Epithelial cell of proximal tubule (primary cell): Measurements from ENCODE around the gene TEX30. TPM values are rescaled to one million over a fixed set of nuclear protein-coding genes. Genes with fewer than 3 reads are reported as not detected.
A peak's percentile ranks its signal among the peaks of the same experiment; 100 is the strongest.

Experiments
- DNase-seq: peaks from one replicate; pipeline ENCODE4 v3.0.0-alpha.2; 2011; ENCODE audit warnings: low read depth
- H3K4me3 ChIP-seq: 2 replicates; pipeline ENCODE4 v1.5.1; 2011; ENCODE audit warnings: low read depth, mild to moderate bottlenecking, low read length
- total RNA-seq: library from RNA; depleted of rRNA; stranded (reverse); fragments of >200 nt; gene quantifications from 2 replicates; pipeline ENCODE4 v1.2.3, GENCODE V29; 2015
- TF ChIP-seq, protein P1 (sequence below): conservative IDR thresholded peaks from 2 replicates; pipeline ENCODE4 v1.5.1; 2012; ENCODE audit warnings: low read depth, mild to moderate bottlenecking, low read length

The TEX30 gene
- total RNA-seq, 1 donor from 2014 or later = 38.7 TPM

DNA sequence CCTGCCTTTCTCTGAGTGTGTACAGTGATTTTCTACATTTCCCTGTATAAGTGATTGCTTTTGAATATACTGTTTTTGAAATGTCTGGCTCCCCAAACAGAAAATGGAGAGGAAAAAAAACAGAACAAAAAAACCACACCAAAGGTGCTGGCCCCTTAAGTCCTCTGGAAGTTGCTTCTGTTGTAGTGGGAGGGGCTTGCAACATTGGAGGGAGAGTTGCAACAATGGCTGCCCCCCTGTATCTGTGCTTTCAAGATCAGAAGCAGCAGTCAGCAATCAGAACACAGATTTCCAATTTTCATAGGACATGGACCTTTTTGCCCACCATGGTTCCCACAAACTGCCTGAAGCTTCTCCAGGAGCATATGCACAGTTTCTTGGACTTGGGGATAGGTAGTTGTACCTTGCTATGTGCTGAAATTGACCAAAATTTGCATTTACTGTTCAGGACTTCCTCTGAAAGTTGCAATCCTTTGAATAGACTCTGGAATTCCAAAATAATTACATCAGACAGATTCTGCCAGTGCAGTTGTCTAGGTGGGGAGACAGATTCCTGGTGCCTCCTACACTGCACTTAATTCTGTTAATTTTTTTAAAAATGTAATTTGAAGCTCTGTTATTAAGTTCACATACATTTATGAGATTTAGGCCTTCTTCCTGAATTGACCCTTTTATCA is 39.2 kb upstream of the TEX30 start:
- no peak for DNase-seq
- TF ChIP-seq, protein P1, sequence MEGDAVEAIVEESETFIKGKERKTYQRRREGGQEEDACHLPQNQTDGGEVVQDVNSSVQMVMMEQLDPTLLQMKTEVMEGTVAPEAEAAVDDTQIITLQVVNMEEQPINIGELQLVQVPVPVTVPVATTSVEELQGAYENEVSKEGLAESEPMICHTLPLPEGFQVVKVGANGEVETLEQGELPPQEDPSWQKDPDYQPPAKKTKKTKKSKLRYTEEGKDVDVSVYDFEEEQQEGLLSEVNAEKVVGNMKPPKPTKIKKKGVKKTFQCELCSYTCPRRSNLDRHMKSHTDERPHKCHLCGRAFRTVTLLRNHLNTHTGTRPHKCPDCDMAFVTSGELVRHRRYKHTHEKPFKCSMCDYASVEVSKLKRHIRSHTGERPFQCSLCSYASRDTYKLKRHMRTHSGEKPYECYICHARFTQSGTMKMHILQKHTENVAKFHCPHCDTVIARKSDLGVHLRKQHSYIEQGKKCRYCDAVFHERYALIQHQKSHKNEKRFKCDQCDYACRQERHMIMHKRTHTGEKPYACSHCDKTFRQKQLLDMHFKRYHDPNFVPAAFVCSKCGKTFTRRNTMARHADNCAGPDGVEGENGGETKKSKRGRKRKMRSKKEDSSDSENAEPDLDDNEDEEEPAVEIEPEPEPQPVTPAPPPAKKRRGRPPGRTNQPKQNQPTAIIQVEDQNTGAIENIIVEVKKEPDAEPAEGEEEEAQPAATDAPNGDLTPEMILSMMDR = no peak
- peak overlapping the region; percentile 3 for H3K4me3 ChIP-seq

DNA sequence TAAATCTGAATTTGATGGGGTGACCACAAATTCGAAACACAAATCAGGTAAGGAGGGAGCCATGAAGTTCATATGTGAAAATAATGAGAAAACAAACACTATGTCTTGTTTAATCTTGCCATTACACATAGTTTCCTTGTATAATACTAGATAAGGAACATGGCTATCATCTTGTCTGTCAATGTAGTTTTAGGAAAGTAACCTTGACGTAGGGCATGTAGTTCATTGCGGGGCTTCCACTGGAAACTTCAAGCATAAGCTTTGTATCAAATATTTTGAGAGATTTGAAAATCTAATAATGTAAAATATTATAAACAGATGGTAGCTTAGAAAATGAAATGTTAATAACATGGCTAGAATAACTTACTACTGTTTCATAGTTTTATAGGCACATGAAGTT is 34.1 kb upstream of the TEX30 start:
- DNase-seq = no peak
- H3K4me3 ChIP-seq = no peak overlapping the region
- TF ChIP-seq, protein P1 = no peak

DNA sequence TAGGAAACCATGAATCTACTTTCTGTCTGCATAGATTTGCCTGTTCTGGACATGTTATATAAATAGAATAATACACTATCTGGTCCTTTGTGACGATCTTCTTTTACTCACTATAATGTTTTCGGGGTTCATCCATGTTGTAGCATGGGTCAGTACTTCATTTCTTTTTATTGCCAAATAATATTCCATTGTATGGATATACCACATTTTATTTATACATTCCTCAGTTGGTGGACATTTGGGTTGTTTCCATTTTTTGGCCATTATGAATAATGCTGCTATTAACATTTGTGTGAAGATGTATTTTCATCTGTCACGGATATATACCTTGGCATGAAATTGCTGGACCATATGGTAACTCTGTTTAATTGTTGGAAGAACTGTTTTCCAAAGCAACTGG is 32.1 kb upstream of the TEX30 start:
- no peak for DNase-seq
- H3K4me3 ChIP-seq = no peak overlapping the region
- TF ChIP-seq, protein P1 = no peak

DNA sequence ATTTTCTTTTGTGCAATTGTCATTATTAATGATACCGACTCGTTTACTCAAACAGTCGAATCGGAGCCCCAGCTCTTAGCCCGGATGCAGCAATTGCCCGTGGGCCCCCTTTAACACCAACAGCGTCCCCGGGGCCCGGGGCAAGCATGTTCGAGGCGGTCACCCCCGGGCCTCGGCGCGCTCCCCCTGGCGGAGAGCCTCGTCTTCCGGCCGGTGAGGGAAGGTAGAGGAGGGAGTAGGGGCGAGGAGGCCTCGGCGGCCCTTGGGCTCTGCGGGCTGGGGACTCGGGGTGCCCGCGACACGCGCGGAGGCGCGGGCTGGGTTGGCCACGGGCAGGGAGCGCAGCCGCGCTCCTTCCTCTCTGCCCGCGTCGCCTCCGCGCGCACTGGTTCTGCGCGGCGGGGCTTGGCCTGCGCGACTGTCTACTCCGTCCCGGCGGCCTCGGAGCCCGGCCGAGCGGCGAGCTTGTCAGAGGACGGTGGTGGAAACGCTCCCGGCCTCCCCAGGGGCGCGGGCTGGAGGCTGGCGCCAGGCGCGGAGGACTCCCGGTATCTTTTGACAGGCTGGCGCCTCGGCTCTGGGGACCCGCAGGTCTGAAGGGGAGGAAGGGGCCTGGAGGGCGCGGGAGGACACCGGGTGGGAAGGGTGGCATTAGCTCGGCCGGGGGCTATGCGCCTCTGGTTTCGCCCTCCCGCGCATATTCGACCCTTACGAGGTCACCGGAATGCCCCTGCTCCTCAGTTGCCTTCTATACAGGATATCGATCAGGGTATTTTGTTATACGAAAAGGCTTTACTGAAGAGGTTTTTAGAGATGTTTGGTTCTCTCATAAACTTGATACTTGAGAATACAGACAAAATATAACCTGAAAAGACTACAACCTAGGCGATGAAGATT is 26.8 kb upstream of the TEX30 start:
- no peak for DNase-seq
- TF ChIP-seq, protein P1 = peak; percentile 70
- peak overlapping the region; percentile 84 for H3K4me3 ChIP-seq

DNA sequence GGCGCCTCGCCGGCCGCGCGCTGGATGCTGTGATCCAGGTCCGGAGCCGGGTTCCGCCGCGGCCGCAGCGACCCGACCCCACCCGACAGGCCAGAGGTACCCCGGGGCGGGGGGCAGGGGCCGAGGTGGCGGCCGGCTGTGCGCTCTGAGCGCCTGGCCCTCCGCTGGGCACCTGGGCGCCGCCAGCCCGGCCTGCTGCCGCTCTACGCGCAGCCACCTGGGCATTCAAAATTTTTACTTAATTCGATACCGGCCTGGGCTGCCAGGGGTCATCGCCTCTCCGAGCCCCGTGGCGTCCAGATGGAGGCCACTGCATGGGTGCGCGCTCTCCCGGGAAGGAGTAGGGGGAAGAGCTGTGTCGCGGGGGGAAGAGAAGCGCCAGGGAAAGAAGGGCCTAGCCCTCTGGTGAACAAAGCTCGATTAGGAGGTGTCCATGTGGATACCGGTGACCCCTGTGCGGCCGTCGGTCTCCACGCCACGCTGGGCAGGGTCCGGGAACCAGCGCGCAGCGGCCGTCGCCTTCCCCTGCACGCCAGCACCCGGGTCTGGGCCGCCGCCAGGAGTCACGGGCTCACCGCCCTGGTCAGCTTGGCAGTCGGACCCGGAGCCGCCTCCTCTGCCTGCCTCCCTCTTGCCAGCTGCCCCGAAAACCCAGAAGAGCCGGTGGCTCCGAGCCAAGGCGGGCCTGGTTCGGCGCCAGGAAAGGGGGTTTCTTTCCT is 26.0 kb upstream of the TEX30 start:
- TF ChIP-seq, protein P1 = no peak
- H3K4me3 ChIP-seq = peak overlapping the region; percentile 84
- DNase-seq = no peak

DNA sequence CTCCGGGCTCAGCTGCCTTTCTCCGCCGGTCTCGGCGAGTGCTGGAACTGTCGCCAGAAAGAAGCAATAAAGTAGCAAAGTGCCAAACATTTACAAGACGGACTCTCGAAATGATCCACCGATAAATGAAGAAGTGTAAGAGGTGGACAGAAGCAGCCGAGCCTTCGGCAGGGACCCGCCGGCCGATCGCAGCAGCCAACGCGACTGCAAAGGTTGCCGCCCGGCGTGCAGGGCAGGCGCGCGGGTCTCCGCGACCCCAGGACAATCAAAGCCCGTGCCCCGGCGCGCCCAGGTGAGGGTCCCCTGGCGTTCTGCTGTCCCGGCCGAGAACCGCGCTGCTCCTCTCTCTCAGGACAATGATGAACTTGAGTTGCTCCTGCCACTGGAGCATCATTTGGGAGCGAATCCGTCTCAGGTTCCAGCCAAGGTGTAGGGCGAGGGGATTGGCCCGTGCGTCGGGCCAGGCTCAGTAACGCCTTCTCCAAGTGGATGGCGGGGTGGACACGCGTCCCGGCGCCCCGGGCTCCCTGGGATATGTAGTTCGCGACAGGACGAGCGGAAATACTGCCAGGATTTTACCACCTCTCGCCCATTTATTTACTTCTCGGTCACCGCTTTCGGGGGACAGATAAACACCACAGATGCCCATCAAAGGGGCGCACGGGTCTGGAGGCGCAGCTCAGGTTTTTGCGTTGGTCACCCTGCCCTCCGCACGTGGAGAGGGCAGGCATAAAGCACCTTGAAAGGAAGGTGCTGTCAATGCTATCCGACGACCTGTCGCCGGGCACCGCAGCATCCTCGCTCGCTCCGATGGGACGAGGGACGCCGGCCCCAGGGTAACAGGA is 25.2 kb upstream of the TEX30 start, which contains the start of the genes BIVM and POGLUT2:
Gene BIVM (plus strand): TSS at position 539 of the 845 bp plus-strand sequence. CDS start 8,149 bp downstream, outside the sequence.
Gene POGLUT2 (minus strand): TSS at position 396 of the 845 bp plus-strand sequence. CDS start 306 bp downstream, at position 90.
- TF ChIP-seq, protein P1 = no peak
- DNase-seq = no peak
- peak within 1 kb of the TSS; percentile 84 for H3K4me3 ChIP-seq
